Activated CD8-positive, alpha-beta T cell treated with anti-CD3 and anti-CD28 coated beads for 36 hours (primary cell): ENCODE data around the gene PCGF3. TPM values are rescaled to one million over a fixed set of nuclear protein-coding genes. Genes with fewer than 3 reads are reported as not detected.

Source experiments
- ATAC-seq: fragments of 200-7000 bp; cut with Tn5 transposase; one replicate; pipeline ENCODE4 v1.10.0; 2021; ENCODE audit warnings: mild to moderate bottlenecking, moderate library complexity
- CTCF ChIA-PET: fragments of 350-600 bp; sonication (Branson Sonifier 250); formaldehyde crosslinking; loops from one replicate; lab custom pipeline; 2021; ENCODE audit warnings: antibody characterized with exemption; lab: Charles Lee
- POLR2A ChIA-PET: fragments of 350-600 bp; sonication (Branson Sonifier 250); formaldehyde crosslinking; loops from one replicate; lab custom pipeline; 2021; ENCODE audit warnings: antibody characterized with exemption; lab: Charles Lee
- DNase-seq: peaks from one replicate; pipeline ENCODE4 v3.0.0-alpha.2; 2020
- H3K27ac Mint-ChIP-seq: one replicate; pipeline ENCODE4 v1.8.0; 2021; ENCODE audit warnings: mild to moderate bottlenecking, mixed read lengths
- H3K27me3 Mint-ChIP-seq: one replicate; pipeline ENCODE4 v1.8.0; 2021; ENCODE audit warnings: mixed read lengths
- H3K36me3 Mint-ChIP-seq: one replicate; pipeline ENCODE4 v1.8.0; 2021; ENCODE audit warnings: low read depth, mixed read lengths
- H3K4me1 Mint-ChIP-seq: one replicate; pipeline ENCODE4 v1.8.0; 2021; ENCODE audit warnings: low read depth, mixed read lengths
- H3K4me3 Mint-ChIP-seq: one replicate; pipeline ENCODE4 v1.8.0; 2021; ENCODE audit warnings: mild to moderate bottlenecking, moderate library complexity, mixed read lengths
- H3K9me3 Mint-ChIP-seq: one replicate; pipeline ENCODE4 v1.8.0; 2021; ENCODE audit warnings: mixed read lengths
- intact Hi-C: fragments of 100-400 bp; cut with micrococcal nuclease; formaldehyde crosslinking; loops from one replicate; pipeline ENCODE4 v1.10.0; 2022
- total RNA-seq, 2 experiments: library from RNA; stranded (reverse); gene quantifications; one replicate each; pipeline ENCODE4 v1.2.3, GENCODE V29; 2021
- TF ChIP-seq, protein P1 (sequence below): fragments of 200-600 bp; IDR thresholded peaks from one replicate; pipeline ENCODE4 v1.8.0; 2022; ENCODE audit warnings: antibody characterized with exemption, mild to moderate bottlenecking

Gene PCGF3
- total RNA-seq, 2 experiments from 2014 or later: 23.9 to 25.6 TPM

DNA sequence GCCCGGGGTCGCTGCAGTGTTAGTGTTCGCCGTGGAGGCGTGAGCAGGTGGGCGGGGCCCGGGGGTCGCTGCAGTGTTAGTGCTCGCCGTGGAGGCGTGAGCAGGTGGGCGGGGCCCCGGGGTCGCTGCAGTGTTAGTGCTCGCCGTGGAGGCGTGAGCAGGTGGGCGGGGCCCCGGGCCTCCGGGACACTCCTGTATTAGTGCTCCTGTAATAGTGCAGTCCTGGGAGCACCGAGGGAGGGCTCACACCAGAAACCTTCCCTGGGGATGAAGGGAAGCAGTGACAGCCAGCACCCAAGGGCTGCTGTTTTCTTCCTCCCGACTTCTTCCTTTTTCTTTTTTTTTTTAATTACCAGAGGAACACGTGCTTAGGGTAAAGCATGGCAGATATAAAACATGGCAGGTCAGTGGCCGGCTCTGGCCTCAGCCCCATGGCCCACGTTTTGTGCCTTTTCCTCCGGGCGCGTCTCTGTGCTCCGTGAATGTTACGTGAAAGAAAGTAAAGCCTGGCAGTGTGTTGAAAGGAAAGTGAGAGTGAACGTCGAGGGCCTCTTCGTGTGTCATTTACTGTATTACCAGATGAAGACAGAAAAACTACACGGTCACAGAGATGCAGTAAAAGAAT, 42.0 kb downstream of the PCGF3 start:
- Mint-ChIP-seq H3K4me3 (no peak overlapping the region), H3K9me3 (no peaks in the 10 kb centered on the region)

DNA sequence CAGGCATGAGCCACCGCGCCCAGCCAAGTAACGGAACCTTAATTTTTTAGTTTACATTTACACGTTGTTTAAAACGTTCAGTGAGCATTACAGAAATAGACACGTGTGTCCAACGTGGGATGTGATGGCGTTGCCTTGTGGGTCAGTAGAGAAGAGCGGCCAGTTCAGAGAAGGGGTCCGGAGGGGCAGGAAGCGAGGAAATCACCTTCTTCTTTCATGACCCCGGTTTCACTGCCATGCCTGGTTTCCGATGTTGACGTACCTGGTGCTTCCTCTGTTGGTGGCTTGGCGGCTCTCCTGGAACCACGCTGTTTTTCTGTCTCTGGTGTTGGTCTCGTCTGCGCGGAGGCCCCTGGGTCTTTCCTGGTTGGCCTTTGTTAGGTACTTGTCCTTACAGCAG, 42.8 kb downstream of the PCGF3 start:
- intact Hi-C loops: no loop called here
- Mint-ChIP-seq H3K27me3 (no peaks in the 10 kb centered on the region), H3K4me3 (no peak overlapping the region), H3K4me1 (no peaks in the 10 kb centered on the region), H3K36me3 (peaks cover 11% of the 10 kb centered on the region), H3K9me3 (no peaks in the 10 kb centered on the region), H3K27ac (no peak overlapping the region)
- TF ChIP-seq, protein P1, sequence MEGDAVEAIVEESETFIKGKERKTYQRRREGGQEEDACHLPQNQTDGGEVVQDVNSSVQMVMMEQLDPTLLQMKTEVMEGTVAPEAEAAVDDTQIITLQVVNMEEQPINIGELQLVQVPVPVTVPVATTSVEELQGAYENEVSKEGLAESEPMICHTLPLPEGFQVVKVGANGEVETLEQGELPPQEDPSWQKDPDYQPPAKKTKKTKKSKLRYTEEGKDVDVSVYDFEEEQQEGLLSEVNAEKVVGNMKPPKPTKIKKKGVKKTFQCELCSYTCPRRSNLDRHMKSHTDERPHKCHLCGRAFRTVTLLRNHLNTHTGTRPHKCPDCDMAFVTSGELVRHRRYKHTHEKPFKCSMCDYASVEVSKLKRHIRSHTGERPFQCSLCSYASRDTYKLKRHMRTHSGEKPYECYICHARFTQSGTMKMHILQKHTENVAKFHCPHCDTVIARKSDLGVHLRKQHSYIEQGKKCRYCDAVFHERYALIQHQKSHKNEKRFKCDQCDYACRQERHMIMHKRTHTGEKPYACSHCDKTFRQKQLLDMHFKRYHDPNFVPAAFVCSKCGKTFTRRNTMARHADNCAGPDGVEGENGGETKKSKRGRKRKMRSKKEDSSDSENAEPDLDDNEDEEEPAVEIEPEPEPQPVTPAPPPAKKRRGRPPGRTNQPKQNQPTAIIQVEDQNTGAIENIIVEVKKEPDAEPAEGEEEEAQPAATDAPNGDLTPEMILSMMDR: no peak
- no peak for ATAC-seq
- ChIA-PET POLR2A (no interaction called here), CTCF (no interaction called here)
- no peak for DNase-seq

More for the DNA sequence above, 42.0 kb downstream of the PCGF3 start:
- Mint-ChIP-seq H3K4me1 (no peaks in the 10 kb centered on the region), H3K27me3 (no peaks in the 10 kb centered on the region), H3K36me3 (peaks cover 11% of the 10 kb centered on the region), H3K27ac (no peak overlapping the region)
- intact Hi-C loops: no loop called here
- DNase-seq (no peak), ATAC-seq (no peak)
- POLR2A ChIA-PET: no interaction called here
- TF ChIP-seq, protein P1: no peak
- CTCF ChIA-PET: no interaction called here

DNA sequence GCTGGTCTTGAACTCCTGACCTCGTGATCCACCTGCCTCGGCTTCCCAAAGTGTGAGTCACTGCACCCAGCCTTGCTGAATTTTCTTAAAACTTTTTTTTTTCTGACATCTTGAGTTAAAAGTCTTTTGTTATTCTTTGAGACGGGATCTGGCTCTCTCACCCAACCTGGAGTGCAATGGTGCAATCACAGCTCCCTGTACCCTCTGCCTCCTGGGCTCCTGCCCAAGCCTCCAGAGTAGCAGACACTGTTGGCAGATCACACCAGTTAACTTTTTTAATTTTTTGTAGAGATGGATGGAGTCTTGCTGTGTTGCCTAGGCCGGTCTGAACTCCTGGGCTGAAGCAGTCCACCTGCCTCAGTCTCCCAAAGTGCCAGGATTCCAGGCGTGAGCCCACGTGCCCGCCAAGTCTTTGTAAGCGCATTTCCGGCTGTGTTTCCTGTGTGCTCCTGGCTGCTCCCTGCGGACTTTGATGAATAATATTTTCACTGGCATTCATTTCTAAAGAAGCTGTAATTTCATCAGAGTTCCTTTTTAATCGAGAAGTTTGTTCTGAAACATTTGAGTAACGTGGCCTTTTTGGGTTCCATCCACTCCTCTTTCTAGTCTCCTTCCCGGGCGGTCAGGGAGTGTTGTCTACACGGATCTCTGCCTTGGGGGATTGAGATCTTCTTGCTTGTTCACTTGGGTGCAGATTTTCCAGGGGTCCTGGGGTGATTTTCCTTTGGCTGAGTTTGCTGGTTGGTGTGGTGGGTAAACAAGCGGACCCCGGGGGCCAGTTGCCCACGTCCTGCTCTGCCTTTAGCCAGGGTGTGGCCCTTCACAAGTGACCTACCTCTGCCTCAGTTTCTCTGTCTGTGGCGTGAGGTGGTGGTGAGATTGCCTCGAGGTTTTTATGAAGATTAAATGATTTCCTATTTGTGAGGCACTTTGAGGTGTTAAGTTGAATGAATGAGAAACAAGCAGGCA, 44.4 kb downstream of the PCGF3 start:
- CTCF ChIA-PET: no interaction called here

DNA sequence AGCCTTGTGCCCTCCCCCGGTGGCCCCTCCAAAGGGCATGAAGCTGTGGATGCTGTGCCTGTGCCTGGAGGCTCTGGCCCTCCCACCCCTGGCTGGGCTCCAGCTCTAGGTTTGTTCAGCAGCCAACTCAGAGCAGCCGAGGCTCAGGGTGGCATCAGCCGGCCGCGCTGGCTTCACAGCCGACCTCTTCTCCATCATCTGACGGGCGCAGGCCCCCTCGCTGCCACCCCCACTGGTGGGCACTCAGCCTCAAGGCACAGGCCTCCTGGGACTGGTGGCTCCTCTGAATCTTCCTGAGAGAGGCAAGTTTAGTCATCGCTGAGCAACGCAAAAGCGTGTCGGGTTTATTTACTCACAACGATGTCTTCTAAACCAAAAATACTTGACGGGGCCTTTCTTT, 46.0 kb downstream of the PCGF3 start:
- H3K4me1 Mint-ChIP-seq: no peaks in the 10 kb centered on the region
- TF ChIP-seq, protein P1: no peak
- DNase-seq: no peak
- H3K9me3 Mint-ChIP-seq: no peaks in the 10 kb centered on the region
- ATAC-seq: no peak
- intact Hi-C loops: no loop called here
- ChIA-PET POLR2A (no interaction called here), CTCF (interaction anchor here (4.3 kb wide), 1 partner anchor 10 kb away, joined by 20 read pairs; no protein-coding TSS in a partner anchor)
- H3K27ac Mint-ChIP-seq: no peak overlapping the region
- peaks cover 7% of the 10 kb centered on the region for H3K36me3 Mint-ChIP-seq
- no peak overlapping the region for H3K4me3 Mint-ChIP-seq
- no peaks in the 10 kb centered on the region for H3K27me3 Mint-ChIP-seq

More for the DNA sequence above, 44.4 kb downstream of the PCGF3 start:
- peaks cover 7% of the 10 kb centered on the region for H3K36me3 Mint-ChIP-seq
- H3K27me3 Mint-ChIP-seq: no peaks in the 10 kb centered on the region
- no peak overlapping the region for H3K27ac Mint-ChIP-seq
- no peak for DNase-seq
- H3K9me3 Mint-ChIP-seq: no peaks in the 10 kb centered on the region
- POLR2A ChIA-PET: no interaction called here
- H3K4me3 Mint-ChIP-seq: no peak overlapping the region
- intact Hi-C loops: no loop called here
- no peak for ATAC-seq
- TF ChIP-seq, protein P1: no peak
- H3K4me1 Mint-ChIP-seq: no peaks in the 10 kb centered on the region
